Activated CD4-positive, alpha-beta T cell treated with anti-CD3 and anti-CD28 coated beads for 36 hours (primary cell): ENCODE results near the gene CHMP1A. TPM values are rescaled to one million over a fixed set of nuclear protein-coding genes. Genes with fewer than 3 reads are reported as not detected.

Experiments used
- ATAC-seq: fragments of 200-7000 bp; cut with Tn5 transposase; one replicate; pipeline ENCODE4 v1.10.0; 2021; ENCODE audit warnings: mild to moderate bottlenecking, moderate library complexity
- CTCF ChIA-PET: fragments of 350-600 bp; sonication (Branson Sonifier 250); formaldehyde crosslinking; loops from one replicate; lab custom pipeline; 2021; ENCODE audit warnings: antibody characterized with exemption; lab: Charles Lee
- POLR2A ChIA-PET: fragments of 350-600 bp; sonication (Branson Sonifier 250); formaldehyde crosslinking; loops from one replicate; lab custom pipeline; 2021; ENCODE audit warnings: antibody characterized with exemption, inconsistent platforms; lab: Charles Lee
- DNase-seq: peaks from one replicate; pipeline ENCODE4 v3.0.0-alpha.2; 2020
- H3K27ac Mint-ChIP-seq: one replicate; pipeline ENCODE4 v1.8.0; 2021; ENCODE audit warnings: mixed read lengths
- H3K27me3 Mint-ChIP-seq: one replicate; pipeline ENCODE4 v1.8.0; 2021; ENCODE audit warnings: mixed read lengths
- H3K36me3 Mint-ChIP-seq: one replicate; pipeline ENCODE4 v1.8.0; 2021; ENCODE audit warnings: low read depth, mixed read lengths
- H3K4me1 Mint-ChIP-seq: one replicate; pipeline ENCODE4 v1.8.0; 2021; ENCODE audit warnings: mixed read lengths
- H3K4me3 Mint-ChIP-seq: one replicate; pipeline ENCODE4 v1.8.0; 2021; ENCODE audit warnings: mild to moderate bottlenecking, moderate library complexity, mixed read lengths
- H3K9me3 Mint-ChIP-seq: one replicate; pipeline ENCODE4 v1.8.0; 2021; ENCODE audit warnings: low read depth, mixed read lengths
- intact Hi-C, 2 experiments: fragments of 100-400 bp; cut with DNase I in 1 of 2; cut with micrococcal nuclease in 1 of 2; formaldehyde crosslinking; loops; one replicate each; pipeline versions ENCODE4 v1.14.2 to v1.15.1; 2022 to 2024; cut with DNase I, micrococcal nuclease
- total RNA-seq, 2 experiments: library from RNA; stranded (reverse); gene quantifications; one replicate each; pipeline ENCODE4 v1.2.3, GENCODE V29; 2021

CHMP1A gene
- total RNA-seq, 2 experiments from 2014 or later = 37.9 to 67.3 TPM

- intact Hi-C loops = no loop called here
- H3K27ac Mint-ChIP-seq = no peak overlapping the region
These were observed 55.1 kb downstream of the CHMP1A start for GRCh38 chr16:89602273-89602951.

GRCh38 chr16:89601906-89602272 lies 55.6 kb downstream of the CHMP1A start:
- H3K27me3 Mint-ChIP-seq = no peaks in the 10 kb centered on the region
- no peak for DNase-seq
- no peaks in the 10 kb centered on the region for H3K9me3 Mint-ChIP-seq
- no peak overlapping the region for H3K4me3 Mint-ChIP-seq
- POLR2A ChIA-PET = interaction anchor here (0.5 to 0.6 kb wide), 2 partner anchors 52 to 171 kb away, joined by 3 read pairs; no protein-coding TSS in a partner anchor
- no peak overlapping the region for H3K27ac Mint-ChIP-seq
- H3K36me3 Mint-ChIP-seq = no peaks in the 10 kb centered on the region
- intact Hi-C loops = no loop called here
- H3K4me1 Mint-ChIP-seq = peaks cover 16% of the 10 kb centered on the region
- ATAC-seq = no peak
- CTCF ChIA-PET = interaction anchor here (0.8 to 1.0 kb wide), 2 partner anchors 12 to 150 kb away, joined by 4 to 5 read pairs; no protein-coding TSS in a partner anchor

More at GRCh38 chr16:89602273-89602951, 55.1 kb downstream of the CHMP1A start:
- Mint-ChIP-seq H3K9me3 (no peaks in the 10 kb centered on the region), H3K4me3 (peak overlapping the region; percentile 24), H3K27me3 (no peaks in the 10 kb centered on the region), H3K36me3 (no peaks in the 10 kb centered on the region), H3K4me1 (peaks cover 16% of the 10 kb centered on the region)
- CTCF ChIA-PET = interaction anchor here (0.7 to 1.0 kb wide), 5 partner anchors 12 to 150 kb away, joined by 3 to 5 read pairs (median 4); partner anchors contain the start of gene CPNE7
- POLR2A ChIA-PET = interaction anchor here (0.5 to 0.6 kb wide), 2 partner anchors 51 to 170 kb away, joined by 3 read pairs; no protein-coding TSS in a partner anchor
- DNase-seq (peak; percentile 87), ATAC-seq (peak; percentile 96)

GRCh38 chr16:89600956-89601355 lies 56.6 kb downstream of the CHMP1A start:
- DNase-seq (no peak), ATAC-seq (no peak)
- Mint-ChIP-seq H3K36me3 (no peaks in the 10 kb centered on the region), H3K4me1 (peaks cover 16% of the 10 kb centered on the region), H3K9me3 (no peaks in the 10 kb centered on the region), H3K4me3 (no peak overlapping the region), H3K27ac (no peak overlapping the region), H3K27me3 (no peaks in the 10 kb centered on the region)
- ChIA-PET POLR2A (interaction anchor here (0.6 kb wide), 1 partner anchor 32 kb away, joined by 6 read pairs; no protein-coding TSS in a partner anchor), CTCF (interaction anchor here (0.6 kb wide), 1 partner anchor 232 kb away, joined by 3 read pairs; no protein-coding TSS in a partner anchor)
- intact Hi-C loops = no loop called here

DNA sequence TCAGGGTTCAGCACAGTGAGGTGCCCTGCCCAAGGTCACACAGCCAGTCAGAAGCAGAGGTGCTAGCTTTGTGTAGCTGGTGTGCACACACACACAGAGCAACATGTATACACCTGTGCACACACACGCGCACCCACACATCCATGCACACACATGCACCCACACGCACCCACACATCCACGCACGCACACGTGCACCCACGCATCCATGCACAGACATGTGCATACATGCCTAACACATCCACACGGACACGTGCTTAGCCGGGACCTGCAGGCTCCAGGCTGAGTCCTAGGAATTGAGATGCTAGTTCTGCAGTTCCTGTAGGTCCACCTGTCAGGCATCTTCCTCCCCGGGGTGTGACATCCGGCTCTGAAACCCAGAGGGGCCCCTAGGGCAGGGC lies 57.1 kb downstream of the CHMP1A start:
- Mint-ChIP-seq H3K27ac (no peak overlapping the region), H3K36me3 (no peaks in the 10 kb centered on the region)
- POLR2A ChIA-PET = no interaction called here

GRCh38 chr16:89599902-89600301 lies 57.6 kb downstream of the CHMP1A start:
- POLR2A ChIA-PET = no interaction called here

More for the DNA sequence above, 57.1 kb downstream of the CHMP1A start:
- intact Hi-C loops = no loop called here
- H3K4me3 Mint-ChIP-seq = no peak overlapping the region
- H3K4me1 Mint-ChIP-seq = peaks cover 16% of the 10 kb centered on the region
- CTCF ChIA-PET = interaction anchor here (1.0 to 1.3 kb wide), 2 partner anchors 15 to 16 kb away, joined by 3 to 5 read pairs; no protein-coding TSS in a partner anchor
- no peaks in the 10 kb centered on the region for H3K9me3 Mint-ChIP-seq
- no peaks in the 10 kb centered on the region for H3K27me3 Mint-ChIP-seq
- ATAC-seq (no peak), DNase-seq (no peak)

GRCh38 chr16:89599451-89599858 lies 58.1 kb downstream of the CHMP1A start:
- Mint-ChIP-seq H3K4me3 (no peak overlapping the region), H3K36me3 (no peaks in the 10 kb centered on the region), H3K27me3 (no peaks in the 10 kb centered on the region), H3K9me3 (no peaks in the 10 kb centered on the region), H3K27ac (no peak overlapping the region), H3K4me1 (peaks cover 16% of the 10 kb centered on the region)
- ChIA-PET POLR2A (no interaction called here), CTCF (interaction anchor here (1.0 to 1.3 kb wide), 2 partner anchors 16 to 17 kb away, joined by 3 to 5 read pairs; no protein-coding TSS in a partner anchor)
- intact Hi-C loops = loop anchor here in 1 of 2 experiments (1.0 kb wide), 1 partner anchor 42 kb away; no protein-coding TSS in a partner anchor
- peak; percentile 73 for DNase-seq
- ATAC-seq = peak; percentile 45

More at GRCh38 chr16:89599902-89600301, 57.6 kb downstream of the CHMP1A start:
- Mint-ChIP-seq H3K36me3 (no peaks in the 10 kb centered on the region), H3K27ac (no peak overlapping the region), H3K27me3 (no peaks in the 10 kb centered on the region), H3K9me3 (no peaks in the 10 kb centered on the region), H3K4me1 (peaks cover 16% of the 10 kb centered on the region), H3K4me3 (no peak overlapping the region)
- intact Hi-C loops = loop anchor here in 1 of 2 experiments (1.0 kb wide), 1 partner anchor 41 kb away; no protein-coding TSS in a partner anchor
- ATAC-seq (no peak), DNase-seq (no peak)
- CTCF ChIA-PET = interaction anchor here (1.0 to 1.3 kb wide), 2 partner anchors 15 to 17 kb away, joined by 3 to 5 read pairs; no protein-coding TSS in a partner anchor

DNA sequence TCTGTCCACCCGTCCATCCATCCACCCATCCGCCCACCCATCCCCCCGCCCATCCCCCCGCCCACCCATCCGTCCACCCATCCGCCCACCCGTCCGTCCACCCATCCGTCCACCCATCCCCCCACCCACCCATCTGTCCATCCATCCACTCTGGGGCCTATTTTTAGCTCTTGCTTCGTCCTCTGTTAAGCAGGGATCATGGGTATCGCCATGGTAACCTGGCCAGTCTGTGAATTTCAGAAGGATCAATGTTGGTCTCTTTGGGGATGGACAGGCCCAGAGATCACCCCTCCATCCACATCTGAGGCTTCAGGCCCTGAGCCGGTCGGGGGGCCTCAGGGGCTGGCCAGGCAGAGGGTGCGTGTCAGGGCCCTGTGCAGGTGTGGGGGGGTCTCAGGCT lies 59.3 kb downstream of the CHMP1A start:
- DNase-seq (peak; percentile 40), ATAC-seq (no peak)
- CTCF ChIA-PET = no interaction called here
- POLR2A ChIA-PET = no interaction called here
- Mint-ChIP-seq H3K4me1 (peaks cover 23% of the 10 kb centered on the region), H3K4me3 (no peak overlapping the region), H3K36me3 (no peaks in the 10 kb centered on the region), H3K27me3 (no peaks in the 10 kb centered on the region), H3K9me3 (no peaks in the 10 kb centered on the region), H3K27ac (no peak overlapping the region)
- intact Hi-C loops = no loop called here

GRCh38 chr16:89596957-89597649 lies 60.4 kb downstream of the CHMP1A start:
- Mint-ChIP-seq H3K36me3 (no peaks in the 10 kb centered on the region), H3K9me3 (no peaks in the 10 kb centered on the region), H3K27ac (no peak overlapping the region), H3K27me3 (no peaks in the 10 kb centered on the region), H3K4me1 (peaks cover 12% of the 10 kb centered on the region), H3K4me3 (no peak overlapping the region)
- POLR2A ChIA-PET = no interaction called here
- CTCF ChIA-PET = no interaction called here
- intact Hi-C loops = no loop called here
- DNase-seq (no peak), ATAC-seq (no peak)

DNA sequence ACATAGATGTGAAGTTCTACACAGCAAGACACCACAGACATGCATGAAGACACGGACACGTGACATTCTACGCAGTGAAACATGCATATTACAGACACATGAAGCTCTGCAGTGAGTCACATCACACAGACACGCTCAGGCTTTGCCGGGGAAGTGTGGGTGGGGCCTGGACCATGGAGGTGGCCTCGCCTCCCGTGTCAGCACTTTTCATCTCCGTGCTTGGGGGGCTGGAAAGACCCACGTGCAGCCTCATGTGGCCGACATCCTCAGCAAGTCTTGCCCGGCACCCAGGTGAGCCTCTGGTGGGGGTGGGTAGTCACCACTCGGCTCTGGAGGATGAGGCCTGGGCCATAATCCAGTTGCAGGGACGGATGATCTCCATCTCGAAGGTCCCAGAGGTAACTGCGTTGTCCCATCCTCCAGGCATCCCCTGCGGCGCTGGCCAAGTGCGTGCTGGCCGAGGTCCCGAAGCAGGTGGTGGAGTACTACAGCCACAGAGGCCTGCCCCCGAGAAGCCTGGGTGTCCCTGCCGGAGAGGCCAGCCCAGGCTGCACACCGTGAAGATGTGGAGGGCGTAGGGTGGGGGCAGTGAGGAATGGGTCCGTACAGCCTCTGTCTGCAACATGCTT lies 61.3 kb downstream of the CHMP1A start:
- DNase-seq (no peak), ATAC-seq (no peak)
- H3K9me3 Mint-ChIP-seq = no peaks in the 10 kb centered on the region
- H3K36me3 Mint-ChIP-seq = no peaks in the 10 kb centered on the region
- intact Hi-C loops = no loop called here
- ChIA-PET POLR2A (no interaction called here), CTCF (no interaction called here)
- no peaks in the 10 kb centered on the region for H3K27me3 Mint-ChIP-seq
- H3K27ac Mint-ChIP-seq = no peak overlapping the region
- peaks cover 10% of the 10 kb centered on the region for H3K4me1 Mint-ChIP-seq
- no peak overlapping the region for H3K4me3 Mint-ChIP-seq

- no peaks in the 10 kb centered on the region for H3K27me3 Mint-ChIP-seq
- CTCF ChIA-PET = no interaction called here
- H3K27ac Mint-ChIP-seq = no peak overlapping the region
- intact Hi-C loops = no loop called here
- no peaks in the 10 kb centered on the region for H3K9me3 Mint-ChIP-seq
- H3K36me3 Mint-ChIP-seq = no peaks in the 10 kb centered on the region
- H3K4me1 Mint-ChIP-seq = peaks cover 10% of the 10 kb centered on the region
- POLR2A ChIA-PET = no interaction called here
- ATAC-seq (no peak), DNase-seq (no peak)
- no peak overlapping the region for H3K4me3 Mint-ChIP-seq
These were observed 62.0 kb downstream of the CHMP1A start for GRCh38 chr16:89595330-89596060.
